SK-N-MC (cell line): ENCODE results near the gene LYG1.

ENCODE experiments used
- EZH2 ChIP-seq: fragments of 200-600 bp; sonication (generic); IDR thresholded peaks from one replicate; pipeline ENCODE4 v1.6.1; 2017; ENCODE audit warnings: antibody characterized with exemption
- FOXP2 ChIP-seq: optimal IDR thresholded peaks from 2 replicates; pipeline ENCODE3; 2011; ENCODE audit warnings: mild to moderate bottlenecking, moderate library complexity; ENCODE audit not compliant: insufficient read depth; ENCODE audit errors: extremely low read length, control extremely low read depth
- POLR2AphosphoS5 ChIP-seq: IDR thresholded peaks from 2 replicates; pipeline ENCODE4 v1.6.1; 2012; ENCODE audit warnings: mild to moderate bottlenecking, low read depth, low read length, borderline replicate concordance

DNA sequence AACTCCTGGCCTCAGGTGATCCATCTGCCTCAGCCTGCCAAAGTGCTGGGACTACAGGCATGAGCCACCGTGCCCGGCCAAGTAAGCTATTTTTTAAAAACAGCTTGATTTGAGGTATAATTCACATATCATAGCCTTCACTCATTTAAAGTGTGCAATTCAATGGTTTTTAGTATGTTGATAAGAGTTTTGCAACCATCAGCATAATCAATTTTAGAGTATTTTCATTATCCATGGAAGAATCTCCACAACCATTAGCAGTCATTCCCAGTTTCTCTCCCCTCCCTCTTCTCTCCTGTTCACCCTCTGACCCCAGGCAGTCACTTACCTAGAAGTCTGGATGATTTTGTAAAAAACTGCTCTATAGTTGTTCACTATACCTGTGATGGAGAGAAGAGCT, 40.8 kb downstream of the LYG1 start:
- TF ChIP-seq EZH2 (no peak), POLR2AphosphoS5 (no peak), FOXP2 (no peak)
